ENCODE data around the gene TRMT44.

DNA sequence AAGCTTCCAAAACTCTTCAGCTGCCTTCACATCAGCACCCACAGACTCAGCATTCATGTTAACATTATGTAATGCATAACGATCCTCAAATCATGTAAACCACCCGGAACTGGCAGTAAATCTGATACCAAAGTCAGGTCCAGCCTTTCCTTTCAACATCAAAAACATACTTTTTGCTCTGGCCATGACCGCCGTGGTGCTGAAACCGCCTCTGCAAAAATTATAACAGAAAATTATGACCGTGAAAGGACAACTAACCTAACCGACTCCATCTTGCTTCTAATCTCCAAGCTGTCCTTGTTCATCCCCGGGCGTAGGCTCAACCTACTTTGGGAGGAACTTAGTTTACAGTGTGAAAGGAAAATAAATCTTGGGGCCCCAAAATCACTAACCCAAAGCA is 51.6 kb downstream of the TRMT44 start:
- TF ChIP-seq, protein P1, sequence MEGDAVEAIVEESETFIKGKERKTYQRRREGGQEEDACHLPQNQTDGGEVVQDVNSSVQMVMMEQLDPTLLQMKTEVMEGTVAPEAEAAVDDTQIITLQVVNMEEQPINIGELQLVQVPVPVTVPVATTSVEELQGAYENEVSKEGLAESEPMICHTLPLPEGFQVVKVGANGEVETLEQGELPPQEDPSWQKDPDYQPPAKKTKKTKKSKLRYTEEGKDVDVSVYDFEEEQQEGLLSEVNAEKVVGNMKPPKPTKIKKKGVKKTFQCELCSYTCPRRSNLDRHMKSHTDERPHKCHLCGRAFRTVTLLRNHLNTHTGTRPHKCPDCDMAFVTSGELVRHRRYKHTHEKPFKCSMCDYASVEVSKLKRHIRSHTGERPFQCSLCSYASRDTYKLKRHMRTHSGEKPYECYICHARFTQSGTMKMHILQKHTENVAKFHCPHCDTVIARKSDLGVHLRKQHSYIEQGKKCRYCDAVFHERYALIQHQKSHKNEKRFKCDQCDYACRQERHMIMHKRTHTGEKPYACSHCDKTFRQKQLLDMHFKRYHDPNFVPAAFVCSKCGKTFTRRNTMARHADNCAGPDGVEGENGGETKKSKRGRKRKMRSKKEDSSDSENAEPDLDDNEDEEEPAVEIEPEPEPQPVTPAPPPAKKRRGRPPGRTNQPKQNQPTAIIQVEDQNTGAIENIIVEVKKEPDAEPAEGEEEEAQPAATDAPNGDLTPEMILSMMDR (conservative IDR thresholded peaks at IDR 0.05; ENCODE audit: low read depth, low read length): no peak
- TF ChIP-seq EZH2 (IDR thresholded peaks at IDR 0.05; ENCODE audit: borderline replicate concordance, low read depth, low read length, poor library complexity, severe bottlenecking): no peak

Measured in A673 (cell line).